Osteocyte (in vitro differentiated cells): ENCODE measurements around the gene SPRED3. TPM values are rescaled to one million over a fixed set of nuclear protein-coding genes. Genes with fewer than 3 reads are reported as not detected.

Source experiments
- DNase-seq: peaks from one replicate; pipeline ENCODE4 v3.0.0; 2021; ENCODE audit warnings: mixed read lengths; ENCODE audit not compliant: unreplicated experiment; ENCODE audit errors: extremely low spot score
- H3K27ac Mint-ChIP-seq: one replicate; pipeline ENCODE4 v1.8.0; 2021; ENCODE audit warnings: mild to moderate bottlenecking, mixed read lengths; ENCODE audit not compliant: unreplicated experiment
- H3K27me3 Mint-ChIP-seq: one replicate; pipeline ENCODE4 v1.8.0; 2021; ENCODE audit warnings: mixed read lengths; ENCODE audit not compliant: unreplicated experiment
- H3K36me3 Mint-ChIP-seq: one replicate; pipeline ENCODE4 v1.8.0; 2021; ENCODE audit warnings: mixed read lengths; ENCODE audit not compliant: unreplicated experiment
- H3K4me1 Mint-ChIP-seq: one replicate; pipeline ENCODE4 v1.8.0; 2021; ENCODE audit warnings: mixed read lengths; ENCODE audit not compliant: unreplicated experiment
- H3K4me3 Mint-ChIP-seq: one replicate; pipeline ENCODE4 v1.8.0; 2021; ENCODE audit warnings: mild to moderate bottlenecking, moderate library complexity, mixed read lengths; ENCODE audit not compliant: unreplicated experiment
- H3K9me3 Mint-ChIP-seq: one replicate; pipeline ENCODE4 v1.8.0; 2021; ENCODE audit warnings: mixed read lengths; ENCODE audit not compliant: unreplicated experiment
- CTCF ChIP-seq: fragments of 200-600 bp; sonication (generic); IDR thresholded peaks from 2 replicates; pipeline ENCODE4 v1.5.0; 2021; ENCODE audit warnings: antibody characterized with exemption, mild to moderate bottlenecking, moderate library complexity
- total RNA-seq: library from RNA; stranded (reverse); gene quantifications from 2 replicates; pipeline ENCODE4 v1.2.1, GENCODE V29; 2021

Gene SPRED3
- total RNA-seq, 1 donor from 2014 or later, result 5.9 TPM

GRCh38 chr19:38429811-38430156 is 41.3 kb downstream of the SPRED3 start:
- TF ChIP-seq CTCF, result no peak
- DNase-seq, result no peak
- Mint-ChIP-seq H3K9me3 (no peaks in the 10 kb centered on the region), H3K27me3 (peaks cover 39% of the 10 kb centered on the region), H3K4me1 (peaks cover 3% of the 10 kb centered on the region), H3K27ac (no peak overlapping the region), H3K4me3 (no peak overlapping the region), H3K36me3 (no peaks in the 10 kb centered on the region)

GRCh38 chr19:38430931-38431330 is 42.4 kb downstream of the SPRED3 start:
- Mint-ChIP-seq H3K4me3 (no peak overlapping the region), H3K27me3 (peaks cover 41% of the 10 kb centered on the region), H3K36me3 (no peaks in the 10 kb centered on the region), H3K27ac (no peak overlapping the region), H3K9me3 (no peaks in the 10 kb centered on the region), H3K4me1 (peaks cover 3% of the 10 kb centered on the region)
- TF ChIP-seq CTCF, result no peak
- no peak for DNase-seq

GRCh38 chr19:38433268-38433733 is 44.8 kb downstream of the SPRED3 start, which contains the start of gene RYR1:
Gene RYR1 (plus strand): TSS chr19:38433691. CDS start chr19:38433830, 139 bp downstream.
- Mint-ChIP-seq H3K36me3 (no peaks in the 10 kb centered on the region), H3K4me3 (no peak within 1 kb of the TSS), H3K27ac (no peak within 1 kb of the TSS), H3K27me3 (peaks cover 30% of the 10 kb centered on the region), H3K4me1 (peaks cover 1% of the 10 kb centered on the region), H3K9me3 (no peaks in the 10 kb centered on the region)
- no peak for DNase-seq
- TF ChIP-seq CTCF, result no peak

- Mint-ChIP-seq H3K27ac (no peak overlapping the region), H3K9me3 (no peaks in the 10 kb centered on the region), H3K4me1 (peaks cover 1% of the 10 kb centered on the region), H3K27me3 (peaks cover 25% of the 10 kb centered on the region), H3K36me3 (no peaks in the 10 kb centered on the region), H3K4me3 (no peak overlapping the region)
- DNase-seq, result no peak
- TF ChIP-seq CTCF, result no peak
Observed at GRCh38 chr19:38434549-38435051, 46.1 kb downstream of the SPRED3 start.

GRCh38 chr19:38437295-38437694 is 48.8 kb downstream of the SPRED3 start:
- Mint-ChIP-seq H3K4me3 (no peak overlapping the region), H3K9me3 (no peaks in the 10 kb centered on the region), H3K27ac (no peak overlapping the region), H3K27me3 (peaks cover 16% of the 10 kb centered on the region), H3K4me1 (peaks cover 1% of the 10 kb centered on the region), H3K36me3 (no peaks in the 10 kb centered on the region)
- TF ChIP-seq CTCF, result no peak
- no peak for DNase-seq
